Activated CD4-positive, alpha-beta memory T cell treated with anti-CD3 and anti-CD28 coated beads, Interleukin-2, amount 10 ng/mL, durations not matched to agents 7 days and 5 days (primary cell): Measurements from ENCODE around the gene PRDX1. TPM values are rescaled to one million over a fixed set of nuclear protein-coding genes. Genes with fewer than 3 reads are reported as not detected.
A peak's percentile ranks its signal among the peaks of the same experiment; 100 is the strongest.
"Not testable (repeated sequence)": the region's sequence is repeated elsewhere in the genome, so short reads cannot be mapped to it uniquely, and the experiment has no call there.

Experiments used
- CTCF ChIA-PET: fragments of 350-600 bp; sonication (Branson Sonifier 250); formaldehyde crosslinking; loops from one replicate; lab custom pipeline; 2021; ENCODE audit warnings: antibody characterized with exemption, inconsistent platforms; lab: Charles Lee
- POLR2A ChIA-PET: fragments of 350-600 bp; sonication (Branson Sonifier 250); formaldehyde crosslinking; loops from one replicate; lab custom pipeline; 2021; ENCODE audit warnings: antibody characterized with exemption; lab: Charles Lee
- DNase-seq: peaks from one replicate; pipeline ENCODE4 v3.0.0-alpha.2; 2020
- H3K27ac Mint-ChIP-seq: one replicate; pipeline ENCODE4 v1.8.0; 2021; ENCODE audit warnings: mild to moderate bottlenecking, mixed read lengths
- H3K27me3 Mint-ChIP-seq: one replicate; pipeline ENCODE4 v1.8.0; 2021; ENCODE audit warnings: mixed read lengths
- H3K36me3 Mint-ChIP-seq: one replicate; pipeline ENCODE4 v1.8.0; 2021; ENCODE audit warnings: low read depth, mixed read lengths
- H3K4me1 Mint-ChIP-seq: one replicate; pipeline ENCODE4 v1.8.0; 2021; ENCODE audit warnings: mixed read lengths
- H3K4me3 Mint-ChIP-seq: one replicate; pipeline ENCODE4 v1.8.0; 2021; ENCODE audit warnings: mild to moderate bottlenecking, mixed read lengths
- H3K9me3 Mint-ChIP-seq: one replicate; pipeline ENCODE4 v1.8.0; 2021; ENCODE audit warnings: mixed read lengths
- total RNA-seq, 2 experiments: library from RNA; stranded (reverse); gene quantifications; one replicate each; pipeline ENCODE4 v1.2.3, GENCODE V29; 2021

The PRDX1 gene
- total RNA-seq, 2 experiments from 2014 or later: 296 to 309 TPM

DNA sequence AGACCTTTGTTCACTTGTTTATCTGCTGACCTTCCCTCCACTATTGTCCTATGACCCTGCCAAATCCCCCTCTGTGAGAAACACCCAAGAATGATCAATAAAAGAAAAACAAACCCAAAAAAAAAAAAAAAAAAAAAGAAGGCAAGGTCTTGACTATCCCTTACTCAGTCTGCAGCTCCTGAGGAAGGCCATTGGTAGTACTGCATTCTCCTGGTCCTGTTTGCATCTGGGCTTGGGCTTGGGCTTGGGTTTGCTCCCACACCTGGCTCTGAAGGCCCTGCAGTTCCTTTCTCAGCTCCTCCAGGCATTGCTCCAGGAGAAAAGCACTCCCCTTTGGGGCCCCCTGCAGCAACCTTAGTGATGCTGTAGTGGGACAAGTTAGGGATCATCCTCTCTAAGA, 23.4 kb downstream of the PRDX1 start:
- ChIA-PET CTCF (interaction anchor here (2.2 to 4.4 kb wide), 2 partner anchors 7 to 72 kb away, joined by 19 to 26 read pairs; partner anchors contain the start of gene TESK2), POLR2A (interaction anchor here (2.3 to 5.0 kb wide), 6 partner anchors 23 to 777 kb away, joined by 9 to 64 read pairs (median 28); partner anchors contain the start of genes AKR1A1, MUTYH, NASP and PRDX1)
- Mint-ChIP-seq H3K4me1 (peaks cover 33% of the 10 kb centered on the region), H3K27me3 (no peaks in the 10 kb centered on the region), H3K4me3 (peak overlapping the region; percentile 88), H3K27ac (no peak overlapping the region), H3K9me3 (no peaks in the 10 kb centered on the region), H3K36me3 (no peaks in the 10 kb centered on the region)
- DNase-seq: no peak

GRCh38 chr1:45493116-45493697, 28.5 kb downstream of the PRDX1 start:
- H3K27me3 Mint-ChIP-seq: peaks cover 6% of the 10 kb centered on the region
- no peak overlapping the region for H3K4me3 Mint-ChIP-seq
- no peaks in the 10 kb centered on the region for H3K9me3 Mint-ChIP-seq
- peaks cover 8% of the 10 kb centered on the region for H3K4me1 Mint-ChIP-seq
- POLR2A ChIA-PET: interaction anchor here (1.0 to 7.0 kb wide), 10 partner anchors 28 to 772 kb away, joined by 3 to 71 read pairs (median 6); partner anchors contain the start of genes AKR1A1, HECTD3, MUTYH and NASP
- CTCF ChIA-PET: interaction anchor here (0.6 to 7.2 kb wide), 20 partner anchors 9 to 761 kb away, joined by 3 to 140 read pairs (median 7); partner anchors contain the start of genes AKR1A1, HECTD3, HPDL and MUTYH
- H3K27ac Mint-ChIP-seq: no peak overlapping the region
- DNase-seq: peak; percentile 58
- peaks cover 2% of the 10 kb centered on the region for H3K36me3 Mint-ChIP-seq

DNA sequence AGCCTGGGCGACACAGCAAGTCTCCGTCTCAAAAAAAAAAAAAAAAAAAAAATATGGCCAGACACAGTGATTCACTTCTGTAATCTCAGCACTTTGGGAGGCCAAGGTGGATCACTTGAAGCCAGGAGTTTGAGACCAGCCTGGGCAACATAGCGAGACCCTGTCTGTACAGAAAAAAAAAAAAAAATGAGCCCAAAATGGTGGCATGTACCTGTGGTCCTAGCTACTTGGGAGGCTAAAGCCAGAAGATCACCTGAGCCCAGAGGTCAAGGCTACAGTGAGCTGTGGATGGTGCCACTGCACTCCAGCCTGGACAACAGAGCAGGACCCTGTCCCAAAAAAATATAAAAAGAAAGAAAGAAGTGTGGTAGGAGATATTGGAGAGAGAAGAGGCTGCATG, 29.0 kb downstream of the PRDX1 start:
- H3K27me3 Mint-ChIP-seq: peaks cover 7% of the 10 kb centered on the region
- H3K4me1 Mint-ChIP-seq: peaks cover 7% of the 10 kb centered on the region
- no peak overlapping the region for H3K27ac Mint-ChIP-seq
- H3K36me3 Mint-ChIP-seq: peaks cover 3% of the 10 kb centered on the region
- H3K9me3 Mint-ChIP-seq: no peaks in the 10 kb centered on the region
- no peak overlapping the region for H3K4me3 Mint-ChIP-seq
- ChIA-PET CTCF (interaction anchor here (0.6 to 7.2 kb wide), 21 partner anchors 9 to 761 kb away, joined by 3 to 140 read pairs (median 6); partner anchors contain the start of genes AKR1A1, HECTD3, HPDL and MUTYH), POLR2A (interaction anchor here (1.0 to 7.0 kb wide), 10 partner anchors 29 to 771 kb away, joined by 3 to 71 read pairs (median 6); partner anchors contain the start of genes AKR1A1, HECTD3, MUTYH and NASP)
- DNase-seq: no peak

DNA sequence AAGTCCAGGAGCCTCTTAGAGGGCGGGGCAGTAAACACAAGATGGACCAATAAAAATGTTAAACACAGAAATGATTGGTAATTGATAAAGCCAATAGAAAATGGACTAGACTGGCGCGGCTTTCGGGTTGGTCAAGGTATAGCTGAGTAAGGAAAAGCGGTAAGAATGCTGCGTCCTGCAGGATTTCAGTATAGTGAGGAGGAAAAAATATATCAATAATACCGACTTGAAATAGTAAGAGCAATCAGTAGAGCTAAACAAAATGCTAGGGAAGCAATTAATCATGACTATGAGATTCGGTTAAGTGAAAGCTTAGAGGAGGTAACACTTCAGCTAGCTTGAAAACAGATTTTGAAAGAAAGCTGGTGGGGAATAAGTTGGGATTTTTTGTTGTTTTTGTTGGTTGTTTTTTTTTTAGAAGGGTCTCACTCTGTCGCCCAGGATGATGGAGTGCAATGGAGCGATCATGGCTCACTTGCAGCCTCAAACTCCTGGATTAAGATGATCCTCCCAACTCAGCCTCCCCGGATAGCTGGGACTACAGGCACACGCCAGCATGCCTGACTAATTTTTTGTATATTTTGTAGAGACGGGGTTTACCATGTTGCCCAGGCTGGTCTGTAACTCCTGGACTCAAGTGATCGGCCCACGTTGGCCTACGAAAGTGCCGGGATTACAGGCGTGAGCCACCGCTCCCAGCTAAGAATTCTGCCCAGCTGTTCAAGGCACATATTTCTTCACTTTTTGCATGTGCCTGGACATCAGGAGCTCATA, 30.0 kb downstream of the PRDX1 start:
- ChIA-PET POLR2A (interaction anchor here (0.8 to 7.0 kb wide), 14 partner anchors 9 to 770 kb away, joined by 3 to 71 read pairs (median 6); partner anchors contain the start of genes AKR1A1, CCDC163, HECTD3 and MMACHC), CTCF (interaction anchor here (0.6 to 7.2 kb wide), 14 partner anchors 8 to 762 kb away, joined by 3 to 140 read pairs (median 17); partner anchors contain the start of genes AKR1A1, CCDC163, HECTD3 and MMACHC)
- Mint-ChIP-seq H3K4me3 (no peak overlapping the region), H3K36me3 (peaks cover 3% of the 10 kb centered on the region), H3K9me3 (no peaks in the 10 kb centered on the region), H3K27ac (no peak overlapping the region), H3K27me3 (peaks cover 7% of the 10 kb centered on the region), H3K4me1 (peaks cover 7% of the 10 kb centered on the region)
- DNase-seq: no peak

GRCh38 chr1:45490626-45491486, 30.8 kb downstream of the PRDX1 start, which contains the start of gene TESK2:
TESK2 (minus strand) TSS chr1:45491163; CDS start chr1:45457785, 33,378 bp downstream.
- H3K27me3 Mint-ChIP-seq: peaks cover 7% of the 10 kb centered on the region
- H3K27ac Mint-ChIP-seq: no peak within 1 kb of the TSS
- peak; percentile 98 for DNase-seq
- no peaks in the 10 kb centered on the region for H3K9me3 Mint-ChIP-seq
- no peak within 1 kb of the TSS for H3K4me3 Mint-ChIP-seq
- ChIA-PET CTCF (interaction anchor here (0.6 to 7.2 kb wide), 12 partner anchors 9 to 823 kb away, joined by 3 to 140 read pairs (median 20); partner anchors contain the start of genes CCDC163, HECTD3, MMACHC and MUTYH), POLR2A (interaction anchor here (0.7 to 7.0 kb wide), 15 partner anchors 8 to 769 kb away, joined by 3 to 71 read pairs (median 6); partner anchors contain the start of genes AKR1A1, CCDC163, HECTD3 and MMACHC)
- peaks cover 3% of the 10 kb centered on the region for H3K36me3 Mint-ChIP-seq
- peaks cover 7% of the 10 kb centered on the region for H3K4me1 Mint-ChIP-seq

GRCh38 chr1:45490121-45490625, 31.5 kb downstream of the PRDX1 start:
- POLR2A ChIA-PET: interaction anchor here (0.7 to 7.0 kb wide), 12 partner anchors 10 to 769 kb away, joined by 3 to 71 read pairs (median 4); partner anchors contain the start of genes AKR1A1, CCDC163, MMACHC and MUTYH

GRCh38 chr1:45489379-45489778, 32.3 kb downstream of the PRDX1 start:
- H3K36me3 Mint-ChIP-seq, H3K4me3 Mint-ChIP-seq, H3K9me3 Mint-ChIP-seq, H3K27ac Mint-ChIP-seq, H3K27me3 Mint-ChIP-seq, DNase-seq, H3K4me1 Mint-ChIP-seq: not testable (repeated sequence)
- CTCF ChIA-PET: interaction anchor here (1.3 to 7.2 kb wide), 4 partner anchors 94 to 474 kb away, joined by 3 to 140 read pairs (median 54); partner anchors contain the start of genes HECTD3 and UROD
- POLR2A ChIA-PET: interaction anchor here (1.2 to 7.0 kb wide), 8 partner anchors 11 to 768 kb away, joined by 3 to 71 read pairs (median 9); partner anchors contain the start of genes CCDC163, HECTD3, MMACHC and MUTYH

More at GRCh38 chr1:45490121-45490625, 31.5 kb downstream of the PRDX1 start:
- CTCF ChIA-PET: interaction anchor here (1.5 to 7.2 kb wide), 6 partner anchors 9 to 475 kb away, joined by 3 to 140 read pairs (median 42); partner anchors contain the start of genes CCDC163, HECTD3, MMACHC and MUTYH
- H3K4me3 Mint-ChIP-seq: no peak overlapping the region
- peaks cover 7% of the 10 kb centered on the region for H3K27me3 Mint-ChIP-seq
- no peak overlapping the region for H3K27ac Mint-ChIP-seq
- no peak for DNase-seq
- H3K4me1 Mint-ChIP-seq: peaks cover 7% of the 10 kb centered on the region
- peaks cover 3% of the 10 kb centered on the region for H3K36me3 Mint-ChIP-seq
- H3K9me3 Mint-ChIP-seq: no peaks in the 10 kb centered on the region

- Mint-ChIP-seq H3K4me1 (peaks cover 7% of the 10 kb centered on the region), H3K9me3 (no peaks in the 10 kb centered on the region), H3K27me3 (peaks cover 7% of the 10 kb centered on the region), H3K27ac (no peak overlapping the region), H3K36me3 (peaks cover 3% of the 10 kb centered on the region), H3K4me3 (no peak overlapping the region)
- ChIA-PET CTCF (interaction anchor here (1.3 to 7.2 kb wide), 3 partner anchors 94 to 474 kb away, joined by 3 to 104 read pairs (median 4); partner anchors contain the start of genes HECTD3 and UROD), POLR2A (interaction anchor here (1.2 to 7.0 kb wide), 6 partner anchors 12 to 478 kb away, joined by 3 to 71 read pairs (median 12); partner anchors contain the start of genes CCDC163, HECTD3, MMACHC and MUTYH)
- no peak for DNase-seq
These were observed 32.9 kb downstream of the PRDX1 start for GRCh38 chr1:45488666-45489377.

GRCh38 chr1:45485949-45486348, 35.7 kb downstream of the PRDX1 start:
- H3K4me1 Mint-ChIP-seq: peaks cover 3% of the 10 kb centered on the region
- no peak overlapping the region for H3K4me3 Mint-ChIP-seq
- H3K36me3 Mint-ChIP-seq: peaks cover 3% of the 10 kb centered on the region
- ChIA-PET CTCF (no interaction called here), POLR2A (no interaction called here)
- H3K27me3 Mint-ChIP-seq: peaks cover 7% of the 10 kb centered on the region
- no peaks in the 10 kb centered on the region for H3K9me3 Mint-ChIP-seq
- DNase-seq: no peak
- H3K27ac Mint-ChIP-seq: no peak overlapping the region

DNA sequence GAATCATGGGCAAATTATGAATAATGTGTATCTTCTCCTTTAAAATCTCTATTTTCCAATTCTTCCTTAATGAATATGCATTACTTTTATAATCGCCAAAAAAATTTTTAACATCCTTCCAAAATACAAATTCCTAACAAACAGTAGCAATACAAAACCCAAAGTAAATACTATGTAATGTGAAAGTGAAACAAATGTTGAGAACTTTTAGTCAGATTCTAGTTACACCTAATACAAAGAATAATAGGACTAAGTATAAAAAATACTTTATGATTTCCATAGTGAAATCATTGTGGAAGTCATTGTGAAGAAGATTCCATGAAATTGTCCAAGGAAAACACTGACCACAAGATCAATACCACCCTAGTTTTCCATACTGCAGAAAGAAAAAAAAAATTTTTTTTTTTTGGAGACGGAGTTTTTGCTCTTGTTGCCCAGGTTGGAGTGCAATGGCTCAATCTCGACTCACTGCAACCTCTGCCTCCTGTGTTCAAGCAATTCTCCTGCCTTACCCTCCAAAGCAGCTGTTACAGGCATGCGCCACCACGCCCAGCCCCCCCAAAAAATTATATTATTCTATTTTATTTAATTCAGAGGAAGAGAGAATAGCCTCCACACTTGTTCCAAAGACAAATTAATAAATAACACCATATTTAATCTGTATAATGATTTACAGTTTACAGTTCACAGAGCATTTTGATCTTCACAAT, 42.5 kb downstream of the PRDX1 start:
- ChIA-PET CTCF (no interaction called here), POLR2A (no interaction called here)
- Mint-ChIP-seq H3K36me3 (no peaks in the 10 kb centered on the region), H3K27ac (no peak overlapping the region), H3K9me3 (no peaks in the 10 kb centered on the region), H3K4me1 (peaks cover 4% of the 10 kb centered on the region), H3K27me3 (no peaks in the 10 kb centered on the region), H3K4me3 (no peak overlapping the region)
- no peak for DNase-seq
